IMR-90 (cell line): Measurements from ENCODE around the gene NEAT1. TPM values are rescaled to one million over a fixed set of nuclear protein-coding genes. Genes with fewer than 3 reads are reported as not detected.

Experiments
- ATAC-seq: fragments of 200-7000 bp; cut with Tn5 transposase; 2 replicates; pipeline ENCODE4 v1.9.1; 2020; ENCODE audit warnings: low read depth, mild to moderate bottlenecking, moderate library complexity
- BruUV-seq: library from RNA; stranded (reverse); fragments of 400-500 nt; replicated peaks from 2 replicates; lab custom pipeline; 2021; lab: Mats Ljungman, UMichigan
- CTCF ChIA-PET: fragments of 300-600 bp; formaldehyde crosslinking; extraction: SDS; loops from one replicate; lab custom pipeline; 2021; ENCODE audit warnings: antibody characterized with exemption; lab: Yijun Ruan, JAX
- POLR2A ChIA-PET: fragments of 300-600 bp; sonication (Branson Sonifier 250); formaldehyde crosslinking; loops from one replicate; lab custom pipeline; 2022; ENCODE audit warnings: antibody characterized with exemption; ENCODE audit not compliant: unreplicated experiment; lab: Charles Lee
- DNase-seq: peaks from one replicate; pipeline ENCODE4 v3.0.0; 2013
- H2AFZ ChIP-seq: replicated peaks from 2 replicates; pipeline ENCODE3; 2013; ENCODE audit warnings: low read length, mild to moderate bottlenecking; ENCODE audit not compliant: poor library complexity
- H2AK5ac ChIP-seq: 2 replicates; pipeline ENCODE4 v1.6.1; 2013; ENCODE audit warnings: low read depth, low read length, inconsistent platforms
- H2AK9ac ChIP-seq: replicated peaks from 2 replicates; pipeline ENCODE3; 2013; ENCODE audit warnings: mild to moderate bottlenecking, low read depth, low read length, moderate library complexity; ENCODE audit not compliant: poor library complexity
- H2BK120ac ChIP-seq: 2 replicates; pipeline ENCODE4 v1.6.1; 2013; ENCODE audit warnings: low read depth, low read length, inconsistent platforms
- H2BK15ac ChIP-seq: 3 replicates; pipeline ENCODE4 v1.6.1; 2013; ENCODE audit warnings: low read depth, low read length, inconsistent platforms
- H2BK20ac ChIP-seq: 2 replicates; pipeline ENCODE4 v1.6.1; 2013; ENCODE audit warnings: low read depth, mild to moderate bottlenecking, inconsistent platforms, low read length, moderate library complexity
- H2BK5ac ChIP-seq: 2 replicates; pipeline ENCODE4 v1.6.1; 2013; ENCODE audit warnings: mild to moderate bottlenecking, low read depth, low read length, inconsistent platforms; ENCODE audit not compliant: poor library complexity, severe bottlenecking
- H3K14ac ChIP-seq: replicated peaks from 2 replicates; pipeline ENCODE4 v1.6.1; 2013; ENCODE audit warnings: low read depth, low read length, inconsistent platforms
- H3K18ac ChIP-seq: 2 replicates; pipeline ENCODE4 v1.6.1; 2013; ENCODE audit warnings: low read depth, low read length, control low read depth
- H3K23ac ChIP-seq: 2 replicates; pipeline ENCODE4 v1.6.1; 2013; ENCODE audit warnings: low read depth, low read length, inconsistent platforms
- H3K27ac ChIP-seq: 2 replicates; pipeline ENCODE4 v1.5.1; 2013; ENCODE audit warnings: mild to moderate bottlenecking, control low read depth, low read length; ENCODE audit not compliant: insufficient read depth
- H3K27me3 ChIP-seq: 2 replicates; pipeline ENCODE4 v1.6.1; 2013; ENCODE audit warnings: low read length; ENCODE audit not compliant: control insufficient read depth, insufficient read depth
- H3K36me3 ChIP-seq: 2 replicates; pipeline ENCODE4 v1.6.1; 2013; ENCODE audit warnings: low read length, mixed read lengths; ENCODE audit not compliant: control insufficient read depth, insufficient read depth
- H3K4ac ChIP-seq: 2 replicates; pipeline ENCODE4 v1.6.1; 2013; ENCODE audit warnings: low read depth, low read length, inconsistent platforms
- H3K4me1 ChIP-seq: 2 replicates; pipeline ENCODE4 v1.6.1; 2013; ENCODE audit warnings: low read length, mixed read lengths; ENCODE audit not compliant: control insufficient read depth, insufficient read depth
- H3K4me2 ChIP-seq: 2 replicates; pipeline ENCODE4 v1.6.1; 2013; ENCODE audit warnings: low read depth, mild to moderate bottlenecking, control low read depth, low read length, moderate library complexity
- H3K4me3 ChIP-seq: 2 replicates; pipeline ENCODE4 v1.5.1; 2013; ENCODE audit warnings: low read depth, mild to moderate bottlenecking, control low read depth, low read length, moderate library complexity; ENCODE audit not compliant: insufficient read depth
- H3K56ac ChIP-seq: 2 replicates; pipeline ENCODE4 v1.6.1; 2013; ENCODE audit warnings: low read length, inconsistent platforms; ENCODE audit not compliant: insufficient read depth; ENCODE audit errors: extremely low read depth
- H3K79me1 ChIP-seq, 2 experiments: 2 replicates each; pipeline ENCODE4 v1.6.1; 2013; ENCODE audit warnings: low read length in 2 of 2, inconsistent platforms in 1 of 2, low read depth in 1 of 2
- H3K9ac ChIP-seq: 2 replicates; pipeline ENCODE4 v1.6.1; 2013; ENCODE audit warnings: low read depth, low read length, control low read depth
- H3K9me1 ChIP-seq: 2 replicates; pipeline ENCODE4 v1.6.1; 2013; ENCODE audit warnings: low read length, inconsistent platforms; ENCODE audit not compliant: insufficient read depth
- H3K9me3 ChIP-seq: 2 replicates; pipeline ENCODE4 v1.6.1; 2013; ENCODE audit warnings: low read length; ENCODE audit not compliant: control insufficient read depth, insufficient read depth
- H4K20me1 ChIP-seq: 2 replicates; pipeline ENCODE4 v1.6.1; 2013; ENCODE audit warnings: low read length, inconsistent platforms; ENCODE audit not compliant: insufficient read depth
- H4K5ac ChIP-seq: 2 replicates; pipeline ENCODE4 v1.6.1; 2013; ENCODE audit warnings: mild to moderate bottlenecking, low read depth, low read length, control low read depth
- H4K8ac ChIP-seq, 2 experiments: 2 replicates each; pipeline ENCODE4 v1.6.1; 2013; ENCODE audit warnings: low read depth in 2 of 2, low read length in 2 of 2, control low read depth in 1 of 2, inconsistent platforms in 1 of 2
- H4K91ac ChIP-seq: 2 replicates; pipeline ENCODE4 v1.6.1; 2013; ENCODE audit warnings: low read depth, low read length, inconsistent platforms; ENCODE audit not compliant: insufficient read depth
- BHLHE40 ChIP-seq: fragments of 150-350 bp; IDR thresholded peaks from 2 replicates; pipeline ENCODE4 v1.6.1; 2016; ENCODE audit warnings: mild to moderate bottlenecking, low read depth, low read length
- CEBPB ChIP-seq: IDR thresholded peaks from 2 replicates; pipeline ENCODE4 v1.6.1; 2012; ENCODE audit warnings: low read depth, low read length, improper control_type of control experiment
- CHD1 ChIP-seq: IDR thresholded peaks from 2 replicates; pipeline ENCODE4 v1.6.1; 2012; ENCODE audit warnings: low read depth, low read length, improper control_type of control experiment
- FOS ChIP-seq: fragments of 150-350 bp; IDR thresholded peaks from 2 replicates; pipeline ENCODE4 v1.6.1; 2016; ENCODE audit warnings: low read depth, low read length
- MAFK ChIP-seq: IDR thresholded peaks from 2 replicates; pipeline ENCODE4 v1.6.1; 2012; ENCODE audit warnings: low read depth, low read length, improper control_type of control experiment
- MAZ ChIP-seq: IDR thresholded peaks from 2 replicates; pipeline ENCODE4 v1.6.1; 2012; ENCODE audit warnings: low read depth, mild to moderate bottlenecking, low read length, improper control_type of control experiment, moderate library complexity, borderline replicate concordance
- MXI1 ChIP-seq: IDR thresholded peaks from 2 replicates; pipeline ENCODE4 v1.6.1; 2012; ENCODE audit warnings: low read depth, mild to moderate bottlenecking, low read length, moderate library complexity, borderline replicate concordance
- POLR2A ChIP-seq: IDR thresholded peaks from 2 replicates; pipeline ENCODE4 v1.6.1; 2012; ENCODE audit warnings: mild to moderate bottlenecking, low read depth, low read length
- RAD21 ChIP-seq: IDR thresholded peaks from 2 replicates; pipeline ENCODE4 v1.6.1; 2012; ENCODE audit warnings: low read length, improper control_type of control experiment
- RFX5 ChIP-seq: IDR thresholded peaks from 2 replicates; pipeline ENCODE4 v1.8.0; 2012; ENCODE audit warnings: low read depth, mild to moderate bottlenecking, low read length, moderate library complexity
- SMC3 ChIP-seq: fragments of 150-350 bp; IDR thresholded peaks from 2 replicates; pipeline ENCODE4 v1.6.1; 2016; ENCODE audit warnings: low read depth, mild to moderate bottlenecking, antibody characterized with exemption, low read length, moderate library complexity
- WGBS, 2 experiments: methylation state at CpG; one replicate each; pipeline versions ENCODE4 v1.1.5 to v1.1.7; 2013; ENCODE audit warnings: missing lambda C conversion rate in 2 of 2; ENCODE audit not compliant: insufficient read length in 1 of 2; ENCODE audit errors: extremely low coverage in 2 of 2; 5-methylcytosine and 5-hydroxymethylcytosine counted together
- dilution Hi-C: fragments of 300-500 bp; cut with HindIII; formaldehyde crosslinking; loops from one replicate; pipeline ENCODE4 v1.14.3; 2018; ENCODE audit warnings: low sequenced_read_pairs; ENCODE audit not compliant: unreplicated experiment
- in situ Hi-C: fragments of 300-500 bp; cut with MboI; formaldehyde crosslinking; loops from 3 replicates; pipeline ENCODE4 v1.14.3; 2019; ENCODE audit warnings: low sequenced_read_pairs, inconsistent platforms, mixed read lengths
- intact Hi-C: fragments of 100-400 bp; cut with micrococcal nuclease; formaldehyde crosslinking; loops from 2 replicates; pipeline ENCODE4 v1.10.0; 2022
- polyA plus RNA-seq, 3 experiments: library from polyadenylated mRNA; depleted of rRNA; stranded (reverse); fragments of >200 nt; gene quantifications; 2 replicates each; pipeline ENCODE4 v1.2.3, GENCODE V29; 2012; ENCODE audit warnings: low replicate concordance in 1 of 3
- total RNA-seq: library from RNA; depleted of rRNA; stranded (reverse); fragments of >200 nt; gene quantifications from 2 replicates; pipeline ENCODE4 v1.2.3, GENCODE V29; 2012
- TF ChIP-seq, protein P1 (sequence below): fragments of 150-350 bp; IDR thresholded peaks from 2 replicates; pipeline ENCODE4 v1.6.1; 2016; ENCODE audit warnings: low read depth, mild to moderate bottlenecking, low read length, moderate library complexity, borderline replicate concordance
- TF ChIP-seq, protein P2 (sequence below): conservative IDR thresholded peaks from 2 replicates; pipeline ENCODE4 v1.5.1; 2012; ENCODE audit warnings: mild to moderate bottlenecking, low read depth, low read length, improper control_type of control experiment
- TF ChIP-seq, protein P3 (sequence below): fragments of 150-350 bp; IDR thresholded peaks from 2 replicates; pipeline ENCODE4 v1.6.1; 2017; ENCODE audit warnings: mild to moderate bottlenecking, antibody characterized with exemption, low read length, low read depth

The NEAT1 gene
- total and polyA plus RNA-seq, 2 of the 4 experiments (the other 2 are of a cell fraction): 30.1 to 114 TPM

DNA sequence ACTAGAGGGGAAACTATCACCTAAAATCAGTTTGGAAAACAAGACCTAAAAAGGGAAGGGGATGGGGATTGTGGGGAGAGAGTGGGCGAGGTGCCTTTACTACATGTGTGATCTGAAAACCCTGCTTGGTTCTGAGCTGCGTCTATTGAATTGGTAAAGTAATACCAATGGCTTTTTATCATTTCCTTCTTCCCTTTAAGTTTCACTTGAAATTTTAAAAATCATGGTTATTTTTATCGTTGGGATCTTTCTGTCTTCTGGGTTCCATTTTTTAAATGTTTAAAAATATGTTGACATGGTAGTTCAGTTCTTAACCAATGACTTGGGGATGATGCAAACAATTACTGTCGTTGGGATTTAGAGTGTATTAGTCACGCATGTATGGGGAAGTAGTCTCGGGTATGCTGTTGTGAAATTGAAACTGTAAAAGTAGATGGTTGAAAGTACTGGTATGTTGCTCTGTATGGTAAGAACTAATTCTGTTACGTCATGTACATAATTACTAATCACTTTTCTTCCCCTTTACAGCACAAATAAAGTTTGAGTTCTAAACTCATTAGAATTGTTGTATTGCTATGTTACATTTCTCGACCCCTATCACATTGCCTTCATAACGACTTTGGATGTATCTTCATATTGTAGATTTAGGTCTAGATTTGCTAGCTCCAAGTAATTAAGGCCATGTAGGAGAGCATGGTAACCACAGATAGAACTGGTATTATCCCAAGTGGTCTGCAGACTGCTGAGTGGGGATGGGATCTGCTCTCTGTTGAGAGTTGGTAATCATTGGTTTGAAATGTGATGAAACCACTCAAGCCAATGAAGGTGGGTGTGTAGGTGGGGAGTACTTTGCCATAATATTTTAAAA is 3.6 kb downstream of the NEAT1 start:
- peak overlapping the region; percentile 77 for H2BK5ac ChIP-seq
- intact Hi-C loops (no loop called here), dilution Hi-C loops (no loop called here), in situ Hi-C loops (no loop called here)
- H3K4ac ChIP-seq: no peak overlapping the region; the same call in 1 of the 2 replicates
- H2BK20ac ChIP-seq: no peak overlapping the region
- CTCF ChIA-PET: no interaction called here
- H4K8ac ChIP-seq: no peak overlapping the region
- peaks cover 88% of the 10 kb centered on the region for H4K20me1 ChIP-seq
- peak overlapping the region; percentile 49 for H3K18ac ChIP-seq
- BruUV-seq: no TSS peak
- H3K9ac ChIP-seq: peak overlapping the region; percentile 97
- no peak overlapping the region; the same call in 1 of the 2 replicates for H2AK5ac ChIP-seq
- no peak overlapping the region for H2AFZ ChIP-seq
- H3K9me3 ChIP-seq: no peaks in the 10 kb centered on the region
- peak overlapping the region; percentile 92 for H3K4me3 ChIP-seq
- H3K36me3 ChIP-seq: peaks cover 41% of the 10 kb centered on the region
- peak overlapping the region; percentile 62 for H3K27ac ChIP-seq
- no peak overlapping the region for H2BK15ac ChIP-seq
- H4K91ac ChIP-seq: no peak overlapping the region
- H3K79me1 ChIP-seq: peaks cover 0 to 24% of the 10 kb centered on the region in 2 experiments; a peak in 2 of 4 replicates
- peak overlapping the region; percentile 73 for H3K14ac ChIP-seq
- ATAC-seq (no peak), DNase-seq (peak; percentile 89)
- H3K23ac ChIP-seq: peak overlapping the region; percentile 76
- no peaks in the 10 kb centered on the region; the same call in 1 of the 2 replicates for H3K9me1 ChIP-seq
- no peak overlapping the region for H2AK9ac ChIP-seq
- no peaks in the 10 kb centered on the region for H3K4me1 ChIP-seq
- no peak overlapping the region for H2BK120ac ChIP-seq
- peak overlapping the region; percentile 85; the same call in 1 of the 2 replicates for H3K56ac ChIP-seq
- H4K5ac ChIP-seq: no peak overlapping the region
- WGBS, 2 experiments: 0% methylated on average over 2 of the region's 9 CpGs; no CpG with 5 or more reads in 1 of the 2 experiments
- POLR2A ChIA-PET: interaction anchor here (0.5 to 0.7 kb wide), 2 partner anchors 56 to 82 kb away, joined by 3 read pairs; no protein-coding TSS in a partner anchor
- no peaks in the 10 kb centered on the region for H3K27me3 ChIP-seq
- peak overlapping the region; percentile 82 for H3K4me2 ChIP-seq
- TF ChIP-seq MAFK: no peak
- TF ChIP-seq, protein P1, sequence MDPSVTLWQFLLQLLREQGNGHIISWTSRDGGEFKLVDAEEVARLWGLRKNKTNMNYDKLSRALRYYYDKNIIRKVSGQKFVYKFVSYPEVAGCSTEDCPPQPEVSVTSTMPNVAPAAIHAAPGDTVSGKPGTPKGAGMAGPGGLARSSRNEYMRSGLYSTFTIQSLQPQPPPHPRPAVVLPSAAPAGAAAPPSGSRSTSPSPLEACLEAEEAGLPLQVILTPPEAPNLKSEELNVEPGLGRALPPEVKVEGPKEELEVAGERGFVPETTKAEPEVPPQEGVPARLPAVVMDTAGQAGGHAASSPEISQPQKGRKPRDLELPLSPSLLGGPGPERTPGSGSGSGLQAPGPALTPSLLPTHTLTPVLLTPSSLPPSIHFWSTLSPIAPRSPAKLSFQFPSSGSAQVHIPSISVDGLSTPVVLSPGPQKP: no peak
- TF ChIP-seq POLR2A: no peak; the same call in 1 of the 2 replicates
- TF ChIP-seq MXI1: no peak
- TF ChIP-seq, protein P2, sequence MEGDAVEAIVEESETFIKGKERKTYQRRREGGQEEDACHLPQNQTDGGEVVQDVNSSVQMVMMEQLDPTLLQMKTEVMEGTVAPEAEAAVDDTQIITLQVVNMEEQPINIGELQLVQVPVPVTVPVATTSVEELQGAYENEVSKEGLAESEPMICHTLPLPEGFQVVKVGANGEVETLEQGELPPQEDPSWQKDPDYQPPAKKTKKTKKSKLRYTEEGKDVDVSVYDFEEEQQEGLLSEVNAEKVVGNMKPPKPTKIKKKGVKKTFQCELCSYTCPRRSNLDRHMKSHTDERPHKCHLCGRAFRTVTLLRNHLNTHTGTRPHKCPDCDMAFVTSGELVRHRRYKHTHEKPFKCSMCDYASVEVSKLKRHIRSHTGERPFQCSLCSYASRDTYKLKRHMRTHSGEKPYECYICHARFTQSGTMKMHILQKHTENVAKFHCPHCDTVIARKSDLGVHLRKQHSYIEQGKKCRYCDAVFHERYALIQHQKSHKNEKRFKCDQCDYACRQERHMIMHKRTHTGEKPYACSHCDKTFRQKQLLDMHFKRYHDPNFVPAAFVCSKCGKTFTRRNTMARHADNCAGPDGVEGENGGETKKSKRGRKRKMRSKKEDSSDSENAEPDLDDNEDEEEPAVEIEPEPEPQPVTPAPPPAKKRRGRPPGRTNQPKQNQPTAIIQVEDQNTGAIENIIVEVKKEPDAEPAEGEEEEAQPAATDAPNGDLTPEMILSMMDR: no peak
- no peak for TF ChIP-seq RFX5
- TF ChIP-seq BHLHE40: no peak
- TF ChIP-seq CEBPB: peak; percentile 91
- TF ChIP-seq SMC3: no peak
- no peak; the same call in 1 of the 2 replicates for TF ChIP-seq FOS
- TF ChIP-seq RAD21: no peak
- peak; percentile 80 for TF ChIP-seq CHD1
- TF ChIP-seq, protein P3, sequence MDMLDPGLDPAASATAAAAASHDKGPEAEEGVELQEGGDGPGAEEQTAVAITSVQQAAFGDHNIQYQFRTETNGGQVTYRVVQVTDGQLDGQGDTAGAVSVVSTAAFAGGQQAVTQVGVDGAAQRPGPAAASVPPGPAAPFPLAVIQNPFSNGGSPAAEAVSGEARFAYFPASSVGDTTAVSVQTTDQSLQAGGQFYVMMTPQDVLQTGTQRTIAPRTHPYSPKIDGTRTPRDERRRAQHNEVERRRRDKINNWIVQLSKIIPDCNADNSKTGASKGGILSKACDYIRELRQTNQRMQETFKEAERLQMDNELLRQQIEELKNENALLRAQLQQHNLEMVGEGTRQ: no peak
- TF ChIP-seq MAZ: 0 out of 2 replicates have a peak, but pooled peaks have one; percentile 8
